Neural cell (in vitro differentiated cells): ENCODE measurements around the gene APCDD1. TPM values are rescaled to one million over a fixed set of nuclear protein-coding genes. Genes with fewer than 3 reads are reported as not detected.

Experiments
- H2AFZ ChIP-seq: fragments of 200-600, 300-800 bp; sonication (generic), shearing (Covaris generic); 2 replicates; pipeline ENCODE4 v1.6.0; 2014; ENCODE audit warnings: low read depth, mild to moderate bottlenecking, antibody characterized with exemption, low read length, moderate library complexity
- H3F3A ChIP-seq: fragments of 200-600 bp; shearing (Covaris generic); 2 replicates; pipeline ENCODE4 v1.6.1; 2016; ENCODE audit warnings: mild to moderate bottlenecking, moderate library complexity, mixed read lengths, antibody characterized with exemption, low read length; ENCODE audit not compliant: insufficient read depth, poor library complexity, severe bottlenecking
- H3K27ac ChIP-seq: fragments of 200-600, 300-800 bp; sonication (generic), shearing (Covaris generic); 2 replicates; pipeline ENCODE4 v1.5.1; 2014; ENCODE audit warnings: mild to moderate bottlenecking, low read length, moderate library complexity
- H3K27me3 ChIP-seq: fragments of 300-800, 200-600 bp; sonication (generic), shearing (Covaris generic); 2 replicates; pipeline ENCODE4 v1.6.0; 2014; ENCODE audit warnings: mild to moderate bottlenecking, low read depth, low read length, moderate library complexity; ENCODE audit not compliant: insufficient read depth
- H3K36me3 ChIP-seq: fragments of 300-800, 200-600 bp; sonication (generic), shearing (Covaris generic); 2 replicates; pipeline ENCODE4 v1.5.1; 2014; ENCODE audit warnings: mild to moderate bottlenecking, antibody characterized with exemption, low read length, moderate library complexity; ENCODE audit not compliant: insufficient read depth
- H3K4me2 ChIP-seq: fragments of 300-800, 200-600 bp; sonication (generic), shearing (Covaris generic); 2 replicates; pipeline ENCODE4 v1.6.0; 2014; ENCODE audit warnings: mild to moderate bottlenecking, low read length
- H3K4me3 ChIP-seq: fragments of 300-800, 200-600 bp; sonication (generic), shearing (Covaris generic); 2 replicates; pipeline ENCODE4 v1.5.1; 2014; ENCODE audit warnings: mild to moderate bottlenecking, low read length, moderate library complexity
- H3K79me2 ChIP-seq: fragments of 200-600 bp; shearing (Covaris generic); replicated peaks from 2 replicates; pipeline ENCODE4 v1.6.0; 2014; ENCODE audit warnings: mild to moderate bottlenecking, low read length, moderate library complexity; ENCODE audit not compliant: insufficient read depth
- H3K9ac ChIP-seq: fragments of 300-800, 200-600 bp; sonication (generic), shearing (Covaris generic); 2 replicates; pipeline ENCODE4 v1.6.1; 2016; ENCODE audit warnings: mild to moderate bottlenecking, low read length, mixed read lengths
- H3K9me2 ChIP-seq: fragments of 200-600 bp; shearing (Covaris generic); 2 replicates; pipeline ENCODE4 v1.6.1; 2016; ENCODE audit warnings: mild to moderate bottlenecking, low read length, mixed read lengths; ENCODE audit not compliant: insufficient read depth
- H3K9me3 ChIP-seq: fragments of 200-600, 300-800 bp; sonication (generic), shearing (Covaris generic); 2 replicates; pipeline ENCODE4 v1.6.1; 2016; ENCODE audit warnings: mild to moderate bottlenecking, mixed run types, low read length, moderate library complexity, mixed read lengths
- H4K20me1 ChIP-seq: fragments of 200-600 bp; shearing (Covaris generic); 2 replicates; pipeline ENCODE4 v1.6.1; 2016; ENCODE audit warnings: mild to moderate bottlenecking, mixed run types; ENCODE audit not compliant: insufficient read depth
- CTCF ChIP-seq: fragments of 450-650 bp; IDR thresholded peaks from 2 replicates; pipeline ENCODE4 v1.5.1; 2014; ENCODE audit warnings: antibody characterized with exemption, mild to moderate bottlenecking, moderate library complexity; ENCODE audit not compliant: poor library complexity, severe bottlenecking
- EP300 ChIP-seq: fragments of 450-650 bp; conservative IDR thresholded peaks from 2 replicates; pipeline ENCODE4 v1.6.1; 2014; ENCODE audit warnings: antibody characterized with exemption, mild to moderate bottlenecking, moderate library complexity; ENCODE audit not compliant: poor library complexity, severe bottlenecking
- EZH2 ChIP-seq: fragments of 200-600, 300-800 bp; shearing (Covaris generic), sonication (generic); IDR thresholded peaks from 2 replicates; pipeline ENCODE4 v1.6.1; 2014; ENCODE audit warnings: antibody characterized with exemption, low read length, borderline replicate concordance, mild to moderate bottlenecking; ENCODE audit not compliant: insufficient read depth, poor library complexity, severe bottlenecking
- MXI1 ChIP-seq: fragments of 450-650 bp; conservative IDR thresholded peaks from 2 replicates; pipeline ENCODE4 v1.6.1; 2014; ENCODE audit warnings: antibody characterized with exemption, mild to moderate bottlenecking; ENCODE audit not compliant: poor library complexity, severe bottlenecking
- POLR2AphosphoS5 ChIP-seq: IDR thresholded peaks from 2 replicates; pipeline ENCODE4 v1.6.1; 2012
- RAD21 ChIP-seq: fragments of 450-650 bp; conservative IDR thresholded peaks from 2 replicates; pipeline ENCODE4 v1.6.1; 2014; ENCODE audit warnings: antibody characterized with exemption, mild to moderate bottlenecking, moderate library complexity
- SMC3 ChIP-seq: fragments of 450-650 bp; conservative IDR thresholded peaks from 2 replicates; pipeline ENCODE4 v1.6.1; 2014; ENCODE audit warnings: antibody characterized with exemption, mild to moderate bottlenecking, moderate library complexity; ENCODE audit not compliant: poor library complexity
- TAF1 ChIP-seq: IDR thresholded peaks from 2 replicates; pipeline ENCODE4 v1.6.1; 2012; ENCODE audit warnings: low read depth
- polyA plus RNA-seq: library from polyadenylated mRNA; depleted of rRNA; stranded (reverse); fragments of >200 nt; gene quantifications from 2 replicates; pipeline ENCODE4 v1.2.3, GENCODE V29; 2014
- TF ChIP-seq, protein P1 (sequence below): IDR thresholded peaks from 2 replicates; pipeline ENCODE4 v1.6.1; 2012; ENCODE audit warnings: borderline replicate concordance

The APCDD1 gene
- polyA plus RNA-seq, 1 donor from 2014 or later, result 0.58 TPM

DNA sequence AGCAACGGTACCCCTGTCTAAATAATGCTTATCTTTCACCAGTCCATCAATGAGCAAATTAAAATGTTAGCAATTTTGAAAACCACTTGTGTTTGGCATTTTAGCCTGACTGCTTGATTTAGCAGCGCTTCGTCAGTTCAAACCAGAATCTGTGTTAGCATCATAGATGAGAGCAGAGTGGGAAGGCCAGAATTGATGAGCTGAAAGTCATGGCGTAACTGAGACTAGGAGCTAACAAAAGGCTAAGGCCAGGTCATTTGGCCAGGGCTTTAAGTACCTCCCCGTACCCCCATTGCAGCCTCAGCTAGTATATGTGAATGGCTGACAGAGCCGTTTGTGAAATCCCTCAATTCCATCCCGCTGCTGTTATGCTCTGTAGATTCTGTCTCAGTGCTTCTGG is 16.0 kb downstream of the APCDD1 start:
- H3F3A ChIP-seq, result peaks cover 3% of the 10 kb centered on the region
- H2AFZ ChIP-seq, result no peak overlapping the region
- H3K9me2 ChIP-seq, result no peaks in the 10 kb centered on the region
- H3K27me3 ChIP-seq, result no peaks in the 10 kb centered on the region
- H3K27ac ChIP-seq, result no peak overlapping the region
- no peak overlapping the region for H3K4me3 ChIP-seq
- H3K36me3 ChIP-seq, result no peaks in the 10 kb centered on the region
- no peaks in the 10 kb centered on the region for H3K79me2 ChIP-seq
- no peak overlapping the region for H3K4me2 ChIP-seq
- TF ChIP-seq POLR2AphosphoS5 (no peak), MXI1 (no peak), RAD21 (no peak), EZH2 (no peak), CTCF (no peak), SMC3 (no peak)
- TF ChIP-seq, protein P1, sequence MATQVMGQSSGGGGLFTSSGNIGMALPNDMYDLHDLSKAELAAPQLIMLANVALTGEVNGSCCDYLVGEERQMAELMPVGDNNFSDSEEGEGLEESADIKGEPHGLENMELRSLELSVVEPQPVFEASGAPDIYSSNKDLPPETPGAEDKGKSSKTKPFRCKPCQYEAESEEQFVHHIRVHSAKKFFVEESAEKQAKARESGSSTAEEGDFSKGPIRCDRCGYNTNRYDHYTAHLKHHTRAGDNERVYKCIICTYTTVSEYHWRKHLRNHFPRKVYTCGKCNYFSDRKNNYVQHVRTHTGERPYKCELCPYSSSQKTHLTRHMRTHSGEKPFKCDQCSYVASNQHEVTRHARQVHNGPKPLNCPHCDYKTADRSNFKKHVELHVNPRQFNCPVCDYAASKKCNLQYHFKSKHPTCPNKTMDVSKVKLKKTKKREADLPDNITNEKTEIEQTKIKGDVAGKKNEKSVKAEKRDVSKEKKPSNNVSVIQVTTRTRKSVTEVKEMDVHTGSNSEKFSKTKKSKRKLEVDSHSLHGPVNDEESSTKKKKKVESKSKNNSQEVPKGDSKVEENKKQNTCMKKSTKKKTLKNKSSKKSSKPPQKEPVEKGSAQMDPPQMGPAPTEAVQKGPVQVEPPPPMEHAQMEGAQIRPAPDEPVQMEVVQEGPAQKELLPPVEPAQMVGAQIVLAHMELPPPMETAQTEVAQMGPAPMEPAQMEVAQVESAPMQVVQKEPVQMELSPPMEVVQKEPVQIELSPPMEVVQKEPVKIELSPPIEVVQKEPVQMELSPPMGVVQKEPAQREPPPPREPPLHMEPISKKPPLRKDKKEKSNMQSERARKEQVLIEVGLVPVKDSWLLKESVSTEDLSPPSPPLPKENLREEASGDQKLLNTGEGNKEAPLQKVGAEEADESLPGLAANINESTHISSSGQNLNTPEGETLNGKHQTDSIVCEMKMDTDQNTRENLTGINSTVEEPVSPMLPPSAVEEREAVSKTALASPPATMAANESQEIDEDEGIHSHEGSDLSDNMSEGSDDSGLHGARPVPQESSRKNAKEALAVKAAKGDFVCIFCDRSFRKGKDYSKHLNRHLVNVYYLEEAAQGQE, result no peak
- no peaks in the 10 kb centered on the region for H4K20me1 ChIP-seq
- H3K9ac ChIP-seq, result no peak overlapping the region
- no peaks in the 10 kb centered on the region for H3K9me3 ChIP-seq

- no peak overlapping the region for H2AFZ ChIP-seq
- TF ChIP-seq POLR2AphosphoS5, result no peak
- TF ChIP-seq, protein P1, result no peak
- TF ChIP-seq CTCF, result no peak
- TF ChIP-seq EZH2, result no peak
- no peak for TF ChIP-seq RAD21
- TF ChIP-seq EP300, result no peak
- TF ChIP-seq TAF1, result no peak
- no peak for TF ChIP-seq MXI1
- no peak for TF ChIP-seq SMC3
- H3K4me2 ChIP-seq, result no peak overlapping the region
- H3K36me3 ChIP-seq, result no peaks in the 10 kb centered on the region
- H3K9me2 ChIP-seq, result no peaks in the 10 kb centered on the region
- no peak overlapping the region for H3K4me3 ChIP-seq
- no peaks in the 10 kb centered on the region for H3K9me3 ChIP-seq
- H3K9ac ChIP-seq, result no peak overlapping the region
- H3K27ac ChIP-seq, result no peak overlapping the region
- H4K20me1 ChIP-seq, result no peaks in the 10 kb centered on the region
- H3K79me2 ChIP-seq, result no peaks in the 10 kb centered on the region
- H3F3A ChIP-seq, result no peaks in the 10 kb centered on the region
- H3K27me3 ChIP-seq, result no peaks in the 10 kb centered on the region
Observed at GRCh38 chr18:10471574-10471973, 17.1 kb downstream of the APCDD1 start.
